GM12873 (cell line): ENCODE measurements around the gene CD34.

ENCODE experiments used
- TF ChIP-seq, protein P1 (sequence below): IDR thresholded peaks from 2 replicates; pipeline ENCODE4 v1.5.1; 2012; ENCODE audit warnings: low read depth, mild to moderate bottlenecking, moderate library complexity, low read length, control low read depth; ENCODE audit not compliant: insufficient read depth; ENCODE audit errors: missing control alignments

The CD34 gene

DNA sequence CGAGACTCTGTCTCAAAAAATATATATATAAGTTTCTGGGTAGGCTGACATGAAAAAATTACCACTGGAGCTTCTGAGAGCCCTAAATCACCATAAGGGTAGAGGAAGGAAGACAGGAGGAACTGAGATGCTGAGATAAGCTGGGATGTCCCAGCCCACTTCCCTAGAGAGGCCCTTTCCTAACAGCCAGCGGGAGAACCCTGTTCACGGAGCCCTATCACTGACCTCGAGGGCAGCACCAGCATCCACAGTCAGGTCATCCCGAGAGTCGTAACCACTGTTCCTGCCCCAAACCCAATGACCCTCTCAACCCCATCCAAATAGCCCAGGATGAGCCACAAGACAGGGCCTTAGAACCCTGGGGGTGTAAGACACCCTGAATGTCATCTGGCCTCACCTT is 77.5 kb downstream of the CD34 start:
- TF ChIP-seq, protein P1, sequence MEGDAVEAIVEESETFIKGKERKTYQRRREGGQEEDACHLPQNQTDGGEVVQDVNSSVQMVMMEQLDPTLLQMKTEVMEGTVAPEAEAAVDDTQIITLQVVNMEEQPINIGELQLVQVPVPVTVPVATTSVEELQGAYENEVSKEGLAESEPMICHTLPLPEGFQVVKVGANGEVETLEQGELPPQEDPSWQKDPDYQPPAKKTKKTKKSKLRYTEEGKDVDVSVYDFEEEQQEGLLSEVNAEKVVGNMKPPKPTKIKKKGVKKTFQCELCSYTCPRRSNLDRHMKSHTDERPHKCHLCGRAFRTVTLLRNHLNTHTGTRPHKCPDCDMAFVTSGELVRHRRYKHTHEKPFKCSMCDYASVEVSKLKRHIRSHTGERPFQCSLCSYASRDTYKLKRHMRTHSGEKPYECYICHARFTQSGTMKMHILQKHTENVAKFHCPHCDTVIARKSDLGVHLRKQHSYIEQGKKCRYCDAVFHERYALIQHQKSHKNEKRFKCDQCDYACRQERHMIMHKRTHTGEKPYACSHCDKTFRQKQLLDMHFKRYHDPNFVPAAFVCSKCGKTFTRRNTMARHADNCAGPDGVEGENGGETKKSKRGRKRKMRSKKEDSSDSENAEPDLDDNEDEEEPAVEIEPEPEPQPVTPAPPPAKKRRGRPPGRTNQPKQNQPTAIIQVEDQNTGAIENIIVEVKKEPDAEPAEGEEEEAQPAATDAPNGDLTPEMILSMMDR = no peak

DNA sequence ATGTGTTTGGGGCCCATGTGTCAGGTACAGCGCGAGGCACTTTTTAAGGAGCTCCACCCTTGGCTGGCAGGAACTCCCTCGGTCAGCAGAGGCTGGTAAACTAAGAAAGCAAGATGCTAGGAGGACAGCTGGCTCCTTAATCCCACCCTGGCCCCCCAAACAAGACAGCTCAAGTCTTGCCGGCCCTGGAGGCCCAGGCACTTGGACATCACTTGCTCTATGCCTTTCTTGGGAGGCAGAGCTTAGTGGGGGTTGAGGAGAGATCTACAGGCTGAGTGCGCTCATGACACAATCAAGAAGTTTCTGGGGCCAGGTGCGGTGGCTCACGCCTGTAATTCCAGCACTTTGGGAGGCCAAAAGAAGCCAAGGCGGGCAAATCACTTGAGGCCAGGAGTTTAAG is 78.1 kb downstream of the CD34 start:
- TF ChIP-seq, protein P1 = no peak

DNA sequence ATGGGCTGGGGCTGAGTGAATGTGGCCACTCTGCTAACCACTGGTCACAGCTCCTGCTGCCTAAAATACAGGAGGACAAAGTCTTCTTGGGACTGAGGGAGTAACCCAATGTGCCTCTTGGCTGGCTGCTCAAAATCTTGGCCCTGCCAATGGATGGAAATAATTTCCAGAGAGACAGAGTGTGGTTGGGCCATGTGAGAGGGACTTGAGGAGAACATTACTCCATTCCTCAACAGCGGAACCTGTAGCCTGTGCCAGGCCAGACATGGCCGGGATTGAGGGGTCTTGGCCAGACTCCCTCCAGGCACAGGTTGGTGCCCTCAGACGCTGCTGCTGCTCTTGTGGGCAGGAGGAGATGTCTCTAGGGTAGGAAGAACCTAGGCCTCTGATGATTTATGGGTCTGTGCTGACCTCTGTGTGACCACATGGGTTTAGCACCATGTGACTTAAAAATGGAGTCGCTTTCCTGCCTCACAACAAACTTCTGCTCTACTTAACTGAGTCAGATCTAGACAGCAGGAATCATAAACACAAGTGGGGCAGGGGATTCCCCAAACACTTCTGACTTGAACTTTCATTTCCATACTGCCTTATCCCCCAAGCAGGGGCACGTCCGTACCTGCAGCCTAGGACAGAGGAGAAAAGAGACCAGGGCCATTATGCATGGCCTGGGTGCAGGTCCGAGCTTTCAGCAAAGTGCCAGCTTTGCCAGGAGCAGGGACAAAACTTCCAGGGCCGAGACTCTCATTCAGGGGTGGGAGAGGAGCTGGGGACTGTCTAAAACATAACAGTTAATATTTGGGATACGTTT is 79.2 kb downstream of the CD34 start:
- TF ChIP-seq, protein P1 = no peak
